Activated T-helper 1 cell treated with anti-CD3 and anti-CD28 coated beads, Interleukin-2, amount 50 U/mL, for 16 hours (primary cell): ENCODE data around the gene DPM1.

Experiments
- DNase-seq, 2 donors: peaks; one replicate each; pipeline ENCODE4 v3.0.0-alpha.2; 2020; ENCODE audit warnings: low read depth in 1 of 2, low spot score in 1 of 2

DPM1 gene

GRCh38 chr20:50957798-50958614 is at the start of gene DPM1:
TSS of gene DPM1 (minus strand) at chr20:50958532. CDS start at chr20:50958523, 9 bp downstream.
- peak; percentile 77 to 78 for DNase-seq

GRCh38 chr20:51005214-51005613 is 46.9 kb upstream of the DPM1 start:
- DNase-seq = no peak

GRCh38 chr20:51004781-51005180 is 46.4 kb upstream of the DPM1 start:
- no peak for DNase-seq

- no peak for DNase-seq
Measured at GRCh38 chr20:51004305-51004727, 46.0 kb upstream of the DPM1 start.

- DNase-seq = no peak
Measured at GRCh38 chr20:51003753-51004152, 45.4 kb upstream of the DPM1 start.

- no peak for DNase-seq
Measured at GRCh38 chr20:51002633-51003032, 44.3 kb upstream of the DPM1 start.

- no peak for DNase-seq
Measured at GRCh38 chr20:51001430-51002265, 43.3 kb upstream of the DPM1 start.

- no peak for DNase-seq
Measured at GRCh38 chr20:50999355-50999754, 41.0 kb upstream of the DPM1 start.

GRCh38 chr20:50996901-50997865 is 38.9 kb upstream of the DPM1 start:
- DNase-seq = no peak

GRCh38 chr20:50995506-50995905 is 37.2 kb upstream of the DPM1 start:
- no peak for DNase-seq

GRCh38 chr20:50993876-50994275 is 35.5 kb upstream of the DPM1 start:
- no peak for DNase-seq

- peak in 1 of 2 donors; percentile 6 for DNase-seq
Measured at GRCh38 chr20:50992733-50993457, 34.6 kb upstream of the DPM1 start.

- DNase-seq = no peak
Measured at GRCh38 chr20:50992336-50992732, 34.0 kb upstream of the DPM1 start.

GRCh38 chr20:50991076-50991475 is 32.7 kb upstream of the DPM1 start:
- no peak for DNase-seq

GRCh38 chr20:50987493-50988210 is 29.3 kb upstream of the DPM1 start:
- DNase-seq = peak; percentile 12 to 38

GRCh38 chr20:50983321-50983720 is 25.0 kb upstream of the DPM1 start:
- no peak for DNase-seq

- no peak for DNase-seq
Measured at GRCh38 chr20:50982363-50982762, 24.0 kb upstream of the DPM1 start.

- DNase-seq = no peak
Measured at GRCh38 chr20:50981714-50982048, 23.3 kb upstream of the DPM1 start.

- DNase-seq = peak; percentile 25 to 39
Measured at GRCh38 chr20:50980851-50981713, 22.8 kb upstream of the DPM1 start.
